ENCODE measurements around the gene NPLOC4.
A peak's percentile ranks its signal among the peaks of the same experiment; 100 is the strongest.
"Not testable (repeated sequence)": the region's sequence is repeated elsewhere in the genome, so short reads cannot be mapped to it uniquely, and the experiment has no call there.

The NPLOC4 gene

GRCh38 chr17:81533339-81534141 lies 103.4 kb downstream of the NPLOC4 start:
- DNase-seq (ENCODE audit: low spot score) = no peak

- no peak for DNase-seq (ENCODE audit: low spot score)
These were observed 104.2 kb downstream of the NPLOC4 start for GRCh38 chr17:81532490-81533287.

- not testable (repeated sequence) for DNase-seq (ENCODE audit: low spot score)
These were observed 104.9 kb downstream of the NPLOC4 start for GRCh38 chr17:81531998-81532404.

- not testable (repeated sequence) for DNase-seq (ENCODE audit: low spot score)
These were observed 105.9 kb downstream of the NPLOC4 start for GRCh38 chr17:81531013-81531412.

GRCh38 chr17:81529437-81529803 lies 107.5 kb downstream of the NPLOC4 start:
- no peak for DNase-seq (ENCODE audit: low spot score)

GRCh38 chr17:81528651-81529436 lies 108.1 kb downstream of the NPLOC4 start:
- DNase-seq (ENCODE audit: low spot score) = no peak

GRCh38 chr17:81528384-81528650 lies 108.6 kb downstream of the NPLOC4 start:
- no peak for DNase-seq (ENCODE audit: low spot score)

- no peak for DNase-seq (ENCODE audit: low spot score)
These were observed 109.1 kb downstream of the NPLOC4 start, which contains the start of gene FSCN2 for GRCh38 chr17:81527591-81528383. Gene FSCN2 (plus strand): TSS chr17:81528377. CDS start chr17:81528532, 155 bp downstream.

- no peak for DNase-seq (ENCODE audit: low spot score)
These were observed 110.0 kb downstream of the NPLOC4 start for GRCh38 chr17:81526662-81527571.

GRCh38 chr17:81524865-81525159 lies 112.1 kb downstream of the NPLOC4 start:
- DNase-seq (ENCODE audit: low spot score) = no peak

- DNase-seq (ENCODE audit: low spot score) = no peak
These were observed 112.7 kb downstream of the NPLOC4 start for GRCh38 chr17:81524039-81524864.

GRCh38 chr17:81523402-81524038 lies 113.4 kb downstream of the NPLOC4 start:
- DNase-seq (ENCODE audit: low spot score) = no peak

- no peak for DNase-seq (ENCODE audit: low spot score)
These were observed 114.2 kb downstream of the NPLOC4 start for GRCh38 chr17:81522491-81523401.

GRCh38 chr17:81520021-81520901 lies 116.7 kb downstream of the NPLOC4 start:
- no peak for DNase-seq (ENCODE audit: low spot score)

- peak; percentile 34 for DNase-seq (ENCODE audit: low spot score)
These were observed 117.5 kb downstream of the NPLOC4 start for GRCh38 chr17:81519284-81520020.

GRCh38 chr17:81518785-81519283 lies 118.1 kb downstream of the NPLOC4 start:
- peak; percentile 38 for DNase-seq (ENCODE audit: low spot score)

All from kidney capillary endothelial cell (primary cell).